Progenitor cell of endocrine pancreas (in vitro differentiated cells): ENCODE measurements around the gene SEMA3C. TPM values are rescaled to one million over a fixed set of nuclear protein-coding genes. Genes with fewer than 3 reads are reported as not detected.

Experiments
- DNase-seq: peaks from one replicate; pipeline ENCODE4 v3.0.0; 2021; ENCODE audit warnings: low spot score; ENCODE audit not compliant: unreplicated experiment
- H3K27ac Mint-ChIP-seq: 2 replicates; pipeline ENCODE4 v1.8.0; 2021; ENCODE audit warnings: mild to moderate bottlenecking, moderate library complexity, mixed read lengths
- H3K27me3 Mint-ChIP-seq: 2 replicates; pipeline ENCODE4 v1.8.0; 2021; ENCODE audit warnings: mixed read lengths
- H3K36me3 Mint-ChIP-seq: 2 replicates; pipeline ENCODE4 v1.8.0; 2022; ENCODE audit warnings: mixed read lengths; ENCODE audit not compliant: insufficient read depth
- H3K4me1 Mint-ChIP-seq: 2 replicates; pipeline ENCODE4 v1.8.0; 2021; ENCODE audit warnings: low read depth, mixed read lengths
- H3K4me3 Mint-ChIP-seq: 2 replicates; pipeline ENCODE4 v1.8.0; 2021; ENCODE audit warnings: low read depth, mild to moderate bottlenecking, moderate library complexity, mixed read lengths
- H3K9me3 Mint-ChIP-seq: 2 replicates; pipeline ENCODE4 v1.8.0; 2021; ENCODE audit warnings: low read depth, mixed read lengths
- total RNA-seq: library from RNA; stranded (reverse); gene quantifications from 2 replicates; pipeline ENCODE4 v1.2.1, GENCODE V29; 2021
- TF ChIP-seq, protein P1 (sequence below): fragments of 200-600 bp; sonication (generic); IDR thresholded peaks from one replicate; pipeline ENCODE4 v1.5.0; 2021; ENCODE audit warnings: antibody characterized with exemption, mild to moderate bottlenecking; ENCODE audit not compliant: unreplicated experiment

SEMA3C gene
- total RNA-seq, 1 donor from 2014 or later: 136 TPM

GRCh38 chr7:80916770-80917741 lies 1.8 kb downstream of the SEMA3C start:
- peaks cover 48% of the 10 kb centered on the region for H3K4me1 Mint-ChIP-seq
- no peak for DNase-seq
- H3K9me3 Mint-ChIP-seq: no peaks in the 10 kb centered on the region
- H3K27ac Mint-ChIP-seq: peak overlapping the region; percentile 51
- TF ChIP-seq, protein P1, sequence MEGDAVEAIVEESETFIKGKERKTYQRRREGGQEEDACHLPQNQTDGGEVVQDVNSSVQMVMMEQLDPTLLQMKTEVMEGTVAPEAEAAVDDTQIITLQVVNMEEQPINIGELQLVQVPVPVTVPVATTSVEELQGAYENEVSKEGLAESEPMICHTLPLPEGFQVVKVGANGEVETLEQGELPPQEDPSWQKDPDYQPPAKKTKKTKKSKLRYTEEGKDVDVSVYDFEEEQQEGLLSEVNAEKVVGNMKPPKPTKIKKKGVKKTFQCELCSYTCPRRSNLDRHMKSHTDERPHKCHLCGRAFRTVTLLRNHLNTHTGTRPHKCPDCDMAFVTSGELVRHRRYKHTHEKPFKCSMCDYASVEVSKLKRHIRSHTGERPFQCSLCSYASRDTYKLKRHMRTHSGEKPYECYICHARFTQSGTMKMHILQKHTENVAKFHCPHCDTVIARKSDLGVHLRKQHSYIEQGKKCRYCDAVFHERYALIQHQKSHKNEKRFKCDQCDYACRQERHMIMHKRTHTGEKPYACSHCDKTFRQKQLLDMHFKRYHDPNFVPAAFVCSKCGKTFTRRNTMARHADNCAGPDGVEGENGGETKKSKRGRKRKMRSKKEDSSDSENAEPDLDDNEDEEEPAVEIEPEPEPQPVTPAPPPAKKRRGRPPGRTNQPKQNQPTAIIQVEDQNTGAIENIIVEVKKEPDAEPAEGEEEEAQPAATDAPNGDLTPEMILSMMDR: peak; percentile 46
- H3K27me3 Mint-ChIP-seq: no peaks in the 10 kb centered on the region
- peak overlapping the region; percentile 90 for H3K4me3 Mint-ChIP-seq
- H3K36me3 Mint-ChIP-seq: peaks cover 32% of the 10 kb centered on the region

DNA sequence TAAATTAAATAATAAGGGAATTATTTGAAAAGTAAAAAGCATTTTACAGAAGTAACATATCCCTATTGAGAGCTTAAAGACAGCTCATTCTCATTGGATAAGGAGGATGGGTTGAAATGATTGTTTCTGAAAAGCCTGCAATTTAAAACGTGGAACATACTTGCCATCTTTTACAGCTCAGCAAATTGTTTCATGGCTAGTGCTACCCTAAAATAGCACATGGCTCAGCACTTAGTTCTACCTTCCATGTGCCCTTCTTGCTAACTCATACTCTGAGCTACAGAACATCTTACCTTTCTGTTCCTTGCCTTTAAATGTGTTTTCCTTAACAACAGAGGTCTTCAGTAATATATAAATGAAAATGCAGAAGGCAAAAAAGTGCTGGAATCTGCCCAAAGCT lies 8.6 kb downstream of the SEMA3C start:
- H3K36me3 Mint-ChIP-seq: peaks cover 33% of the 10 kb centered on the region
- no peaks in the 10 kb centered on the region for H3K9me3 Mint-ChIP-seq
- no peak overlapping the region for H3K27ac Mint-ChIP-seq
- TF ChIP-seq, protein P1: no peak
- no peaks in the 10 kb centered on the region for H3K27me3 Mint-ChIP-seq
- no peak for DNase-seq
- H3K4me3 Mint-ChIP-seq: no peak overlapping the region
- H3K4me1 Mint-ChIP-seq: peaks cover 22% of the 10 kb centered on the region

- peaks cover 14% of the 10 kb centered on the region for H3K4me1 Mint-ChIP-seq
- no peak overlapping the region for H3K4me3 Mint-ChIP-seq
- H3K9me3 Mint-ChIP-seq: no peaks in the 10 kb centered on the region
- H3K27ac Mint-ChIP-seq: no peak overlapping the region
- H3K27me3 Mint-ChIP-seq: no peaks in the 10 kb centered on the region
- TF ChIP-seq, protein P1: no peak
- no peak for DNase-seq
- peaks cover 22% of the 10 kb centered on the region for H3K36me3 Mint-ChIP-seq
Measured at GRCh38 chr7:80908360-80908797, 10.5 kb downstream of the SEMA3C start.

DNA sequence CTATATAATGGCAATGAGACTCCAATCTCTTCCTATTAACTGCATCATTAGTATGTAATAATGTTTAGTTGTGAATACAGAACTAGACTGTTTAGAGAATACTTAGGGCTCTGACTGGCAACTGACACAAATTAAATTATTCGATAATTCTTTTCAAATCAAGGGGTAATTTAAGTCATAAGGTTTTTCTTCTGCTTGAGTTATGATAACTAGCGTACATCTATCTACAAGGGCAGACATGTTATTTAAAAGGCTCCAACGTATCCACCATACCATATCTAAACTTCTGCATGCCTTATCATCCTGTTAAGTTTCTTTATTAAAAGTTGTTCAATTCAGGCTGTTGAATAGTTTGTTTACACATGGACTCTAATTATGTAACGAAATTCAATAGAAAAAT lies 11.2 kb downstream of the SEMA3C start:
- Mint-ChIP-seq H3K4me1 (peaks cover 14% of the 10 kb centered on the region), H3K36me3 (peaks cover 20% of the 10 kb centered on the region), H3K4me3 (no peak overlapping the region), H3K9me3 (no peaks in the 10 kb centered on the region), H3K27me3 (no peaks in the 10 kb centered on the region), H3K27ac (no peak overlapping the region)
- TF ChIP-seq, protein P1: no peak
- DNase-seq: no peak

GRCh38 chr7:80907141-80907601 lies 11.7 kb downstream of the SEMA3C start:
- Mint-ChIP-seq H3K9me3 (no peaks in the 10 kb centered on the region), H3K4me1 (peaks cover 14% of the 10 kb centered on the region), H3K4me3 (no peak overlapping the region), H3K27ac (no peak overlapping the region), H3K27me3 (no peaks in the 10 kb centered on the region), H3K36me3 (peaks cover 20% of the 10 kb centered on the region)
- no peak for DNase-seq
- TF ChIP-seq, protein P1: no peak
